MCF 10A (cell line): ENCODE measurements around the gene ADK. TPM values are rescaled to one million over a fixed set of nuclear protein-coding genes. Genes with fewer than 3 reads are reported as not detected.
A peak's percentile ranks its signal among the peaks of the same experiment; 100 is the strongest.
"Not testable (repeated sequence)": the region's sequence is repeated elsewhere in the genome, so short reads cannot be mapped to it uniquely, and the experiment has no call there.

Experiments used
- BruUV-seq: library from RNA; stranded (reverse); fragments of 400-500 nt; replicated peaks from 2 replicates; lab custom pipeline; 2021; lab: Mats Ljungman, UMichigan
- CTCF ChIA-PET: fragments of 300-600 bp; sonication (Branson Sonifier 250); formaldehyde crosslinking; extraction: SDS; loops from one replicate; lab custom pipeline; 2021; ENCODE audit warnings: antibody characterized with exemption, inconsistent platforms; lab: Yijun Ruan, JAX
- POLR2A ChIA-PET: fragments of 300-600, 350-650 bp; sonication (Branson Sonifier 250); formaldehyde crosslinking; extraction: SDS; loops from one replicate; lab custom pipeline; 2020; ENCODE audit warnings: antibody characterized with exemption, inconsistent platforms; lab: Yijun Ruan, JAX
- DNase-seq: peaks from one replicate; pipeline ENCODE4 v3.0.0-alpha.2; 2018; ENCODE audit not compliant: unreplicated experiment
- H3K27ac Mint-ChIP-seq: one replicate; pipeline ENCODE4 v1.8.0; 2022; ENCODE audit warnings: mild to moderate bottlenecking, low read depth, mixed read lengths; ENCODE audit not compliant: unreplicated experiment
- H3K27me3 Mint-ChIP-seq: one replicate; pipeline ENCODE4 v1.8.0; 2022; ENCODE audit warnings: mixed read lengths; ENCODE audit not compliant: insufficient read depth, unreplicated experiment
- H3K36me3 Mint-ChIP-seq: one replicate; pipeline ENCODE4 v1.8.0; 2022; ENCODE audit warnings: mild to moderate bottlenecking, moderate library complexity, mixed read lengths; ENCODE audit not compliant: insufficient read depth, unreplicated experiment
- H3K4me1 Mint-ChIP-seq: one replicate; pipeline ENCODE4 v1.8.0; 2022; ENCODE audit warnings: mixed read lengths; ENCODE audit not compliant: insufficient read depth, unreplicated experiment
- H3K4me3 Mint-ChIP-seq: one replicate; pipeline ENCODE4 v1.8.0; 2022; ENCODE audit warnings: mild to moderate bottlenecking, moderate library complexity, mixed read lengths; ENCODE audit not compliant: unreplicated experiment
- H3K9me3 Mint-ChIP-seq: one replicate; pipeline ENCODE4 v1.8.0; 2022; ENCODE audit warnings: mixed read lengths; ENCODE audit not compliant: unreplicated experiment
- CTCF ChIP-seq: fragments of 200-600 bp; IDR thresholded peaks from one replicate; pipeline ENCODE4 v1.8.0; 2022; ENCODE audit warnings: antibody characterized with exemption, mild to moderate bottlenecking; ENCODE audit not compliant: unreplicated experiment
- intact Hi-C: fragments of 100-400 bp; cut with micrococcal nuclease; formaldehyde crosslinking; loops from 2 replicates; pipeline ENCODE4 v1.14.1; 2022
- total RNA-seq: library from RNA; stranded (reverse); gene quantifications from 2 replicates; pipeline ENCODE4 v1.2.3, GENCODE V29; 2022

Gene ADK
- total RNA-seq, 1 experiment from 2014 or later = 98.6 TPM

GRCh38 chr10:74297389-74298080 is 146.5 kb downstream of the ADK start:
- Mint-ChIP-seq H3K9me3 (no peaks in the 10 kb centered on the region), H3K4me1 (peaks cover 12% of the 10 kb centered on the region), H3K27ac (no peak overlapping the region), H3K36me3 (no peaks in the 10 kb centered on the region), H3K27me3 (no peaks in the 10 kb centered on the region), H3K4me3 (no peak overlapping the region)
- ChIA-PET CTCF (interaction anchor here (0.6 to 0.7 kb wide), 4 partner anchors 67 to 800 kb away, joined by 3 to 5 read pairs (median 4); no protein-coding TSS in a partner anchor), POLR2A (interaction anchor here (0.7 to 3.3 kb wide), 4 partner anchors 9 to 918 kb away, joined by 3 to 12 read pairs (median 6); no protein-coding TSS in a partner anchor)
- intact Hi-C loops = no loop called here
- BruUV-seq = no TSS peak
- no peak for TF ChIP-seq CTCF
- peak; percentile 50 for DNase-seq

- DNase-seq, H3K27me3 Mint-ChIP-seq, H3K36me3 Mint-ChIP-seq, H3K9me3 Mint-ChIP-seq, H3K4me1 Mint-ChIP-seq, H3K4me3 Mint-ChIP-seq, intact Hi-C loops, BruUV-seq: not testable (repeated sequence)
- H3K27ac Mint-ChIP-seq = peak overlapping the region; percentile 33
- ChIA-PET CTCF (interaction anchor here (0.5 to 1.0 kb wide), 2 partner anchors 10 to 11 kb away, joined by 3 read pairs; no protein-coding TSS in a partner anchor), POLR2A (interaction anchor here (0.5 to 0.9 kb wide), 3 partner anchors 8 to 327 kb away, joined by 4 to 5 read pairs (median 4); no protein-coding TSS in a partner anchor)
Measured at GRCh38 chr10:74300074-74300621, 149.1 kb downstream of the ADK start.

- no TSS peak for BruUV-seq
- intact Hi-C loops = no loop called here
- no peak for DNase-seq
- POLR2A ChIA-PET = interaction anchor here (0.6 kb wide), 1 partner anchor 232 kb away, joined by 4 read pairs; no protein-coding TSS in a partner anchor
- no peak for TF ChIP-seq CTCF
- H3K4me3 Mint-ChIP-seq = no peak overlapping the region
- no peaks in the 10 kb centered on the region for H3K27me3 Mint-ChIP-seq
- peaks cover 1% of the 10 kb centered on the region for H3K4me1 Mint-ChIP-seq
- CTCF ChIA-PET = interaction anchor here (1.0 kb wide), 1 partner anchor 12 kb away, joined by 3 read pairs; no protein-coding TSS in a partner anchor
- H3K27ac Mint-ChIP-seq = peak overlapping the region; percentile 33
- H3K36me3 Mint-ChIP-seq = no peaks in the 10 kb centered on the region
- no peaks in the 10 kb centered on the region for H3K9me3 Mint-ChIP-seq
Measured at GRCh38 chr10:74300666-74301065, 149.6 kb downstream of the ADK start.

- H3K27ac Mint-ChIP-seq = no peak overlapping the region
- TF ChIP-seq CTCF = no peak
- intact Hi-C loops = no loop called here
- H3K36me3 Mint-ChIP-seq = no peaks in the 10 kb centered on the region
- no peak for DNase-seq
- H3K4me3 Mint-ChIP-seq = no peak overlapping the region
- no peaks in the 10 kb centered on the region for H3K27me3 Mint-ChIP-seq
- ChIA-PET POLR2A (interaction anchor here (3.3 kb wide), 1 partner anchor 12 kb away, joined by 23 read pairs; no protein-coding TSS in a partner anchor), CTCF (interaction anchor here (1.0 to 1.1 kb wide), 3 partner anchors 10 to 716 kb away, joined by 3 to 4 read pairs (median 3); no protein-coding TSS in a partner anchor)
- peaks cover 26% of the 10 kb centered on the region for H3K4me1 Mint-ChIP-seq
- no TSS peak for BruUV-seq
- no peaks in the 10 kb centered on the region for H3K9me3 Mint-ChIP-seq
Measured at GRCh38 chr10:74305730-74306129, 154.7 kb downstream of the ADK start.
